DOHH2 (cell line): ENCODE results near the gene HS6ST1.

ENCODE experiments used
- H3F3A ChIP-seq: fragments of 200-600 bp; sonication (generic), shearing (Covaris generic); 2 replicates; pipeline ENCODE4 v1.6.0; 2016; ENCODE audit warnings: antibody characterized with exemption, mild to moderate bottlenecking; ENCODE audit not compliant: control insufficient read depth, insufficient read depth
- H3K27ac ChIP-seq: fragments of 200-600 bp; sonication (generic); 2 replicates; pipeline ENCODE4 v1.5.1; 2014; ENCODE audit warnings: low read depth, mild to moderate bottlenecking, low read length, moderate library complexity
- H3K27me3 ChIP-seq: fragments of 200-600 bp; sonication (generic); 2 replicates; pipeline ENCODE4 v1.6.1; 2014; ENCODE audit warnings: mild to moderate bottlenecking, low read length, mixed read lengths; ENCODE audit not compliant: control insufficient read depth
- H3K36me3 ChIP-seq: fragments of 200-600 bp; sonication (generic); 2 replicates; pipeline ENCODE4 v1.6.1; 2014; ENCODE audit warnings: mild to moderate bottlenecking, low read length, moderate library complexity, mixed read lengths; ENCODE audit not compliant: control insufficient read depth
- H3K4me1 ChIP-seq: fragments of 200-600 bp; sonication (generic); 2 replicates; pipeline ENCODE4 v1.6.1; 2014; ENCODE audit warnings: mild to moderate bottlenecking, low read length, mixed read lengths; ENCODE audit not compliant: control insufficient read depth
- H3K4me2 ChIP-seq: fragments of 200-600 bp; sonication (generic); 2 replicates; pipeline ENCODE4 v1.6.0; 2014; ENCODE audit warnings: mild to moderate bottlenecking, low read length, moderate library complexity
- H3K4me3 ChIP-seq: fragments of 200-600 bp; sonication (generic); 2 replicates; pipeline ENCODE4 v1.5.1; 2014; ENCODE audit warnings: mild to moderate bottlenecking, low read length, mixed read lengths
- H3K79me2 ChIP-seq: fragments of 200-600 bp; sonication (generic); 2 replicates; pipeline ENCODE4 v1.6.1; 2014; ENCODE audit warnings: mild to moderate bottlenecking, low read length, mixed read lengths; ENCODE audit not compliant: control insufficient read depth
- H3K9me2 ChIP-seq: fragments of 200-600 bp; sonication (generic); replicated peaks from 2 replicates; pipeline ENCODE4 v1.6.1; 2014; ENCODE audit warnings: mild to moderate bottlenecking, low read length, mixed read lengths; ENCODE audit not compliant: control insufficient read depth
- H3K9me3 ChIP-seq: fragments of 200-600 bp; sonication (generic); 2 replicates; pipeline ENCODE4 v1.6.1; 2014; ENCODE audit warnings: antibody characterized with exemption, low read length, mixed read lengths; ENCODE audit not compliant: control insufficient read depth, insufficient read depth
- H4K20me1 ChIP-seq: fragments of 200-600 bp; sonication (generic); 2 replicates; pipeline ENCODE4 v1.6.0; 2014; ENCODE audit warnings: low read depth, mild to moderate bottlenecking, antibody characterized with exemption, low read length, moderate library complexity; ENCODE audit not compliant: control insufficient read depth, insufficient read depth
- CTCF ChIP-seq: fragments of 200-600 bp; sonication (generic); IDR thresholded peaks from one replicate; pipeline ENCODE4 v1.5.1; 2014; ENCODE audit warnings: antibody characterized with exemption, mild to moderate bottlenecking, low read depth, low read length; ENCODE audit not compliant: poor library complexity, severe bottlenecking
- EZH2phosphoT487 ChIP-seq: fragments of 200-600 bp; sonication (generic); IDR thresholded peaks from 2 replicates; pipeline ENCODE4 v1.6.1; 2017; ENCODE audit warnings: borderline replicate concordance, mild to moderate bottlenecking, antibody characterized with exemption, low read length, moderate library complexity, mixed read lengths

The HS6ST1 gene

GRCh38 chr2:128318776-128319464 lies at the start of gene HS6ST1:
TSS of gene HS6ST1 (minus strand) at chr2:128318868. CDS start at chr2:128318563, 305 bp downstream.
- peaks cover 21% of the 10 kb centered on the region for H3K4me1 ChIP-seq
- peaks cover 17% of the 10 kb centered on the region for H3K27me3 ChIP-seq
- H4K20me1 ChIP-seq = peaks cover 20% of the 10 kb centered on the region
- no peak for TF ChIP-seq CTCF
- TF ChIP-seq EZH2phosphoT487 = no peak
- no peaks in the 10 kb centered on the region for H3F3A ChIP-seq
- H3K9me2 ChIP-seq = no peaks in the 10 kb centered on the region
- H3K27ac ChIP-seq = no peak within 1 kb of the TSS
- H3K4me2 ChIP-seq = peak within 1 kb of the TSS; percentile 89
- H3K4me3 ChIP-seq = peak within 1 kb of the TSS; percentile 77
- H3K36me3 ChIP-seq = peaks cover 11% of the 10 kb centered on the region; the same call in 1 of the 2 replicates
- H3K79me2 ChIP-seq = peaks cover 40% of the 10 kb centered on the region
- H3K9me3 ChIP-seq = no peaks in the 10 kb centered on the region

GRCh38 chr2:128367601-128368359 lies 49.1 kb upstream of the HS6ST1 start:
- Histone ChIP-seq H3F3A (no peaks in the 10 kb centered on the region), H3K36me3 (no peaks in the 10 kb centered on the region), H3K9me2 (no peaks in the 10 kb centered on the region), H3K9me3 (no peaks in the 10 kb centered on the region), H3K79me2 (no peaks in the 10 kb centered on the region), H3K27ac (no peak overlapping the region), H4K20me1 (no peaks in the 10 kb centered on the region), H3K27me3 (no peaks in the 10 kb centered on the region), H3K4me3 (no peak overlapping the region), H3K4me1 (no peaks in the 10 kb centered on the region), H3K4me2 (no peak overlapping the region)
- no peak for TF ChIP-seq EZH2phosphoT487
- TF ChIP-seq CTCF = no peak

GRCh38 chr2:128366713-128367511 lies 48.2 kb upstream of the HS6ST1 start:
- H3K4me1 ChIP-seq = no peaks in the 10 kb centered on the region
- H3K4me3 ChIP-seq = no peak overlapping the region
- no peak overlapping the region for H3K4me2 ChIP-seq
- no peaks in the 10 kb centered on the region for H4K20me1 ChIP-seq
- H3K36me3 ChIP-seq = no peaks in the 10 kb centered on the region
- no peak overlapping the region for H3K27ac ChIP-seq
- H3K27me3 ChIP-seq = no peaks in the 10 kb centered on the region
- no peaks in the 10 kb centered on the region for H3K9me3 ChIP-seq
- no peaks in the 10 kb centered on the region for H3F3A ChIP-seq
- no peaks in the 10 kb centered on the region for H3K9me2 ChIP-seq
- TF ChIP-seq CTCF = no peak
- TF ChIP-seq EZH2phosphoT487 = no peak
- H3K79me2 ChIP-seq = no peaks in the 10 kb centered on the region
